Esophagus squamous epithelium (tissue), 4 donors: ENCODE data around the gene KCNN3.

Source experiments
- CTCF ChIP-seq, 6 experiments: fragments of 450-650 bp in 4 of 6; fragments of 200-600 bp in 2 of 6; sonication (generic) in 2 of 6; IDR thresholded peaks; one replicate each; pipeline ENCODE4 v1.5.1; 2016 to 2019; ENCODE audit warnings: antibody characterized with exemption in 6 of 6, mild to moderate bottlenecking in 4 of 6, moderate library complexity in 4 of 6
- POLR2A ChIP-seq, 4 donors: fragments of 450-650 bp; IDR thresholded peaks; one replicate each; pipeline ENCODE4 v1.6.1; 2017; ENCODE audit warnings: antibody characterized with exemption in 4 of 4, mild to moderate bottlenecking in 4 of 4, moderate library complexity in 3 of 4

- TF ChIP-seq CTCF (IDR thresholded peaks at IDR 0.05) (no peak), POLR2A (IDR thresholded peaks at IDR 0.05) (no peak)
Observed at GRCh38 chr1:154758346-154758745, 111.7 kb downstream of the KCNN3 start.
